Measurements from ENCODE around the gene TNRC6B.
"Not testable (repeated sequence)": the region's sequence is repeated elsewhere in the genome, so short reads cannot be mapped to it uniquely, and the experiment has no call there.

Gene TNRC6B

GRCh38 chr22:40182231-40182835 is 4.6 kb downstream of the TNRC6B start:
- no peak for DNase-seq (ENCODE audit: low spot score)

- peak; percentile 76 for DNase-seq (ENCODE audit: low spot score)
Measured at GRCh38 chr22:40183029-40183581, 5.4 kb downstream of the TNRC6B start.

GRCh38 chr22:40183603-40184002 is 5.9 kb downstream of the TNRC6B start:
- DNase-seq (ENCODE audit: low spot score): not testable (repeated sequence)

GRCh38 chr22:40187389-40187788 is 9.7 kb downstream of the TNRC6B start:
- DNase-seq (ENCODE audit: low spot score): no peak

- no peak for DNase-seq (ENCODE audit: low spot score)
Measured at GRCh38 chr22:40189997-40190396, 12.3 kb downstream of the TNRC6B start.

GRCh38 chr22:40190501-40190900 is 12.8 kb downstream of the TNRC6B start:
- no peak for DNase-seq (ENCODE audit: low spot score)

- DNase-seq (ENCODE audit: low spot score): no peak
Measured at GRCh38 chr22:40193429-40194421, 16.0 kb downstream of the TNRC6B start.

- DNase-seq (ENCODE audit: low spot score): no peak
Measured at GRCh38 chr22:40194656-40195055, 16.9 kb downstream of the TNRC6B start.

- peak; percentile 84 for DNase-seq (ENCODE audit: low spot score)
Measured at GRCh38 chr22:40196628-40197360, 19.1 kb downstream of the TNRC6B start.

GRCh38 chr22:40197421-40197820 is 19.7 kb downstream of the TNRC6B start:
- DNase-seq (ENCODE audit: low spot score): not testable (repeated sequence)

GRCh38 chr22:40198733-40199132 is 21.0 kb downstream of the TNRC6B start:
- no peak for DNase-seq (ENCODE audit: low spot score)

GRCh38 chr22:40199223-40199622 is 21.5 kb downstream of the TNRC6B start:
- DNase-seq (ENCODE audit: low spot score): no peak

- no peak for DNase-seq (ENCODE audit: low spot score)
Measured at GRCh38 chr22:40199852-40200251, 22.1 kb downstream of the TNRC6B start.

GRCh38 chr22:40200795-40201530 is 23.2 kb downstream of the TNRC6B start:
- no peak for DNase-seq (ENCODE audit: low spot score)

GRCh38 chr22:40202225-40202944 is 24.7 kb downstream of the TNRC6B start:
- DNase-seq (ENCODE audit: low spot score): no peak

- no peak for DNase-seq (ENCODE audit: low spot score)
Measured at GRCh38 chr22:40203572-40203971, 25.8 kb downstream of the TNRC6B start.

GRCh38 chr22:40204321-40205116 is 26.8 kb downstream of the TNRC6B start:
- peak; percentile 82 for DNase-seq (ENCODE audit: low spot score)

- no peak for DNase-seq (ENCODE audit: low spot score)
Measured at GRCh38 chr22:40206561-40206960, 28.8 kb downstream of the TNRC6B start.

- DNase-seq (ENCODE audit: low spot score): no peak
Measured at GRCh38 chr22:40210818-40211217, 33.1 kb downstream of the TNRC6B start.

GRCh38 chr22:40211476-40212054 is 33.8 kb downstream of the TNRC6B start:
- no peak for DNase-seq (ENCODE audit: low spot score)
